NCI-H524 (cell line): ENCODE data around the gene SND1.
A peak's percentile ranks its signal among the peaks of the same experiment; 100 is the strongest.

ENCODE experiments used
- DNase-seq, 2 experiments: peaks; one replicate each; lab custom pipeline; 2025; lab: John Stamatoyannopoulos, UW

Gene SND1

GRCh38 chr7:128114806-128115205, 462.8 kb downstream of the SND1 start:
- no peak for DNase-seq

GRCh38 chr7:128115336-128115820, 463.4 kb downstream of the SND1 start:
- DNase-seq = no peak

GRCh38 chr7:128115821-128116723, 464.1 kb downstream of the SND1 start:
- DNase-seq = peak; percentile 90 to 95

- DNase-seq = peak in 1 of 2 experiments; percentile 63
Observed at GRCh38 chr7:128116740-128117139, 464.7 kb downstream of the SND1 start.

GRCh38 chr7:128117691-128118090, 465.7 kb downstream of the SND1 start:
- DNase-seq = peak in 1 of 2 experiments; percentile 17

- no peak for DNase-seq
Observed at GRCh38 chr7:128119036-128119435, 467.0 kb downstream of the SND1 start.

DNA sequence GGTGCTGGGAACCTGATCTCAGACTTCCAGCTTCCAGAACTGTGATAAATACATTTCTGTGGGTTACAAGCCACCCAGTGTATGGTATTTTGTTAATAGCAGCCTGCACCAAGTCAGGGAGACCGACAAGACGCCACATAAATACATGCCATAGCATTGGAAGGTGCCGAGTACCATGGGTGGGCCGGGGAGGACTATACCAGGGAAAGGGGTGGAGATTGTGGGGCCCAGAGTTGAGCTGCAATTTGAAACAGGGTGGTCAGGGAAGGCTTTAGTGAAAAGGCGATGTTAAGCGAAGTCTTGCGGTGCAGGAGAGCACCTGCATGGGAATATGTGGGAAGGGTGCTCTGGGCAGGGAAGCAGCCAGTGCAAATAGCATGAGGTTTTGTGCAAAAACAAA, 468.1 kb downstream of the SND1 start:
- DNase-seq = no peak

GRCh38 chr7:128120976-128121490, 469.0 kb downstream of the SND1 start:
- peak; percentile 5 to 36 for DNase-seq

GRCh38 chr7:128121711-128122530, 469.9 kb downstream of the SND1 start:
- DNase-seq = no peak

- DNase-seq = no peak
Observed at GRCh38 chr7:128122576-128123290, 470.7 kb downstream of the SND1 start.

- no peak for DNase-seq
Observed at GRCh38 chr7:128123291-128124037, 471.5 kb downstream of the SND1 start.

- DNase-seq = no peak
Observed at GRCh38 chr7:128124786-128125185, 472.8 kb downstream of the SND1 start.

GRCh38 chr7:128125816-128126215, 473.8 kb downstream of the SND1 start:
- DNase-seq = no peak

DNA sequence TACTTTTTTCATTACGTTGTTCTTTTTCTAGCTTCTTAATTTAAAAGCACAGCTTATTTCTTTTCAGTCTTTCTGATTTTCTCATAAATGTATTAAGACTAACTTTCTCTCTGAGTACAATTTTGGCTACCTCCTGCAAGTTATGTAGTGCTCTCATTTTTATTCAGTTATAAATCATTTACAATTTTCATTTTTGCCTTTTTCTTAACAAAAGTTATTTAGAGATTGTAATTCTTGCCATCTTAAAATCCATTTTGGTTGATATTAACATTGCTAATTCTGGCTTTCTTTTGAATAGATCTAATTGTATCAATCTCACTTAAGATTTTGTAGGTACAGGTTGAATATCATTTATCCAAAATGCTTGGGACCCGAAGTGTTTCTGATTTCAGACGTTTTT, 476.4 kb downstream of the SND1 start:
- DNase-seq = no peak

- DNase-seq = no peak
Observed at GRCh38 chr7:128129224-128129864, 477.4 kb downstream of the SND1 start.

DNA sequence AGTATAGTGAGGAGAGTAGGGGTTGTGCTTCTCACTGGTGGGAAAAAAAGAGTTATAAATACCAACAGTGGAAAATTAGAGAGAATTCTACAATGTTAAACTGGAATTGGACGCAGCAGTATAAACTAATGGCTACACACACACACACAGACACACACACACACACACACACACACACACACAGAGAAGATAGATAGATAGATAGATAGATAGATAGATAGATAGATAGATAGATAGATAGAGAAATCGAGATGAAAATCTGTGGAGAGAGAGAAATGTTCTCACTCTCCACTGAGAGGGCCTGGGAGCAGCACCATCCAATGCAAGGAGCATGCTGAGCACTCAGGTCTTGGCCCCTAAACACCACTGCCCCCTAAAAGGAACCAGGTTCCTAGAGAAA, 479.1 kb downstream of the SND1 start:
- DNase-seq = no peak

GRCh38 chr7:128131731-128132130, 479.7 kb downstream of the SND1 start:
- DNase-seq = no peak

DNA sequence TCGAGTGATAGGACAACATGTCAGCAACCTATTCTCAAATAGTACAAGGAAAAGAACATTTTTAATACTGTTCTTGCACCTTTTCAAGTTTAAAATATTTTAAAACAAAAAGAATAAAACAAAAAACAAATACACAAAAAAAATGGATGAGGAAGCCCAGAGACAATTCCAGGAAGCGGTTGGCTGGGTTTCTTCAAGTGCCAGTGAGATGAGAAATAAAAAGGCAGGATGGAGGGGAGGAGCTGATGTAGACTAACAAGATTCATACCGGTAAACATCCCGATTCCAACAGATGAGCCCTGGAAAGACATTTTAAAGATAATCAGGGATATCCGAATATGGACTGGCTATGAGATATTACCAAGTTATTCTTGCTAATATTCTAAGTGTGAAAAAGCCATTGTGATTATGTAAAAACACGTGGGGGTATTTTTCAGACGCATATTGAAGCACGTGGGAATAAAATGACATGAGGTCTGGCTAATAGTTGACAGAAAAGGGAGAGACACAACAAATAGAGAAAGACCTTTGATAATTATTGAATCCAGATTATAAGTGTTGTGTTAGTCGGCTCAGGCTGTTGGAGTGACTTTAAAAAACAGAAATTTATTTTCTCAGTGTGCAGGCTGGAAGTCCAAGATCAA, 480.6 kb downstream of the SND1 start:
- DNase-seq = no peak

GRCh38 chr7:128135159-128135514, 483.1 kb downstream of the SND1 start:
- DNase-seq = peak; percentile 32 to 57

DNA sequence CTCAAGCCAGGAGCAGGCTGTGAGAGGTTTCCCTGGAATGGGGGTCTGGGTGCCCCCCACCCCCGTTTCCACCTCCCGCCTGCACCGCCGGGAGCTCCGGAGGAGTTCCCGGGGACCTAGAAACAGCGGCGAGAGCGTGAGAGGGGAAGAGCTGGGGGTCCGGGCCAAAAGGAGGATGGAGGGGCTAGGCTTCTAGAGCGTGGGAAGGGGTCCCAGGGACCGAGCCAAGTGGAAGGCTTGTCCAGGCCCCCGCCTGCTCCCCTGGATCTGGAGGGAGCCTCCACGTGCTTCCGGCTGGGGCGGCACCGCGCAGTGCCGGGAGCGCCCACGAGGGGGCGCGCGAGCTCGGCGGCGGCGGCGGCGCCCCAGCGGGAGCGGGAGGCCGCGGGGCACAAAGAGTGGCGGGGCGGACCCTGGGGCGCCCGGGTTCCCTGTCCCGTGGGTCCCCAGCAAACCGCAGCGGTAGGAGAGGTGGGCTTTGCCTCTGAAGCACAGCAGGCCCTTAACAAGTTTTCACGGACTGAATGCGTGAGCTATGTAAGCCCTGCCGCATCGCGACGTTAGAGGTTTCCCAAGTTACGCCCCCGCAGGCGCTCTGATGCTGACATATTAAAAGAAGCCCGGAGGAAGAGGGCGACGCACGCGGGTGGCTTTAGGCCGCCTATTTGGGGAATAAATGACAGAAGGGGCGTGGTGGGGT, 483.7 kb downstream of the SND1 start:
- peak; percentile 16 to 67 for DNase-seq
